GM19397 (cell line): Measurements from ENCODE around the gene RARA.
"Not testable (repeated sequence)": the region's sequence is repeated elsewhere in the genome, so short reads cannot be mapped to it uniquely, and the experiment has no call there.

ENCODE experiments used
- ATAC-seq: cut with Tn5 transposase; IDR thresholded peaks from one replicate; pipeline ENCODE4 v1.9.1; 2021; ENCODE audit warnings: mild to moderate bottlenecking, moderate library complexity; ENCODE audit not compliant: unreplicated experiment

The RARA gene

GRCh38 chr17:40372644-40373043, 63.7 kb downstream of the RARA start:
- ATAC-seq, result not testable (repeated sequence)

GRCh38 chr17:40373324-40373723, 64.3 kb downstream of the RARA start:
- no peak for ATAC-seq

GRCh38 chr17:40373999-40374398, 65.0 kb downstream of the RARA start:
- no peak for ATAC-seq

- ATAC-seq, result no peak
Observed at GRCh38 chr17:40374821-40375498, 66.0 kb downstream of the RARA start.

GRCh38 chr17:40375786-40376185, 66.8 kb downstream of the RARA start:
- ATAC-seq, result not testable (repeated sequence)

GRCh38 chr17:40376541-40376940, 67.6 kb downstream of the RARA start:
- not testable (repeated sequence) for ATAC-seq

- ATAC-seq, result no peak
Observed at GRCh38 chr17:40377832-40378231, 68.9 kb downstream of the RARA start.

- no peak for ATAC-seq
Observed at GRCh38 chr17:40378966-40379365, 70.0 kb downstream of the RARA start.

GRCh38 chr17:40382251-40382650, 73.3 kb downstream of the RARA start:
- no peak for ATAC-seq

- ATAC-seq, result not testable (repeated sequence)
Observed at GRCh38 chr17:40386555-40386954, 77.6 kb downstream of the RARA start.

- ATAC-seq, result no peak
Observed at GRCh38 chr17:40399185-40399584, 90.2 kb downstream of the RARA start.

GRCh38 chr17:40402668-40403067, 93.7 kb downstream of the RARA start:
- ATAC-seq, result no peak

- no peak for ATAC-seq
Observed at GRCh38 chr17:40404003-40404402, 95.0 kb downstream of the RARA start.
